HG03565 (cell line): Measurements from ENCODE around the gene CYSLTR1.
"Not testable (repeated sequence)": the region's sequence is repeated elsewhere in the genome, so short reads cannot be mapped to it uniquely, and the experiment has no call there.

ENCODE experiments used
- ATAC-seq: cut with Tn5 transposase; IDR thresholded peaks from one replicate; pipeline ENCODE4 v1.9.1; 2021; ENCODE audit warnings: mild to moderate bottlenecking, moderate library complexity; ENCODE audit not compliant: unreplicated experiment

The CYSLTR1 gene

GRCh38 chrX:78226047-78226446 is 101.4 kb downstream of the CYSLTR1 start:
- ATAC-seq = not testable (repeated sequence)
